ENCODE data around the gene CCM2L.

GRCh38 chr20:32004963-32005362 lies 5.3 kb upstream of the CCM2L start:
- no peak for TF ChIP-seq CTCF (conservative IDR thresholded peaks at IDR 0.05; ENCODE audit: low read depth, low read length)
- TF ChIP-seq POLR2A (IDR thresholded peaks at IDR 0.05; ENCODE audit: low read depth, low read length) = no peak
- no peak for TF ChIP-seq RFX5 (IDR thresholded peaks at IDR 0.05; ENCODE audit: low read depth, low read length)
- TF ChIP-seq RCOR1 (IDR thresholded peaks at IDR 0.05; ENCODE audit: insufficient replicate concordance, low read length) = no peak
- TF ChIP-seq RAD21 (IDR thresholded peaks at IDR 0.05; ENCODE audit: low read length) = no peak
- TF ChIP-seq USF2 (IDR thresholded peaks at IDR 0.05; ENCODE audit: low read depth, low read length) = no peak
- TF ChIP-seq MXI1 (IDR thresholded peaks at IDR 0.05; ENCODE audit: borderline replicate concordance, low read depth, low read length) = no peak
- TF ChIP-seq SMC3 (IDR thresholded peaks at IDR 0.05; ENCODE audit: low read depth, low read length) = no peak
- TF ChIP-seq CEBPB (IDR thresholded peaks at IDR 0.05; ENCODE audit: low read depth, low read length) = no peak
- TF ChIP-seq MAZ (IDR thresholded peaks at IDR 0.05; ENCODE audit: borderline replicate concordance, low read depth, low read length) = no peak
- TF ChIP-seq ELK1 (IDR thresholded peaks at IDR 0.05; ENCODE audit: borderline replicate concordance, low read depth, low read length) = no peak
- TF ChIP-seq BHLHE40 (IDR thresholded peaks at IDR 0.05; ENCODE audit: low read depth, low read length) = no peak
